Liver (tissue), 9 donors: ENCODE data around the gene INPP4A. TPM values are rescaled to one million over a fixed set of nuclear protein-coding genes. Genes with fewer than 3 reads are reported as not detected.

Experiments used
- DNase-seq: peaks from one replicate; pipeline ENCODE4 v3.0.0-alpha.2; 2017; ENCODE audit warnings: low spot score
- H3K27ac ChIP-seq, 2 donors: one replicate each; pipeline ENCODE4 v1.7.0; 2013; ENCODE audit warnings: inconsistent platforms in 2 of 2, low read length in 2 of 2, control low read depth in 1 of 2, low read depth in 1 of 2, mild to moderate bottlenecking in 1 of 2
- H3K27me3 ChIP-seq, 4 donors: one replicate each; pipeline versions ENCODE4 v1.6.1 to v1.7.0; 2013; ENCODE audit warnings: low read length in 3 of 4, inconsistent platforms in 1 of 4, mild to moderate bottlenecking in 1 of 4, moderate library complexity in 1 of 4; ENCODE audit not compliant: control insufficient read depth in 4 of 4, insufficient read depth in 4 of 4
- H3K36me3 ChIP-seq, 4 donors: one replicate each; pipeline versions ENCODE4 v1.6.1 to v1.7.0; 2013; ENCODE audit warnings: low read length in 3 of 4, mild to moderate bottlenecking in 3 of 4, low read depth in 1 of 4, moderate library complexity in 1 of 4; ENCODE audit not compliant: control insufficient read depth in 4 of 4, insufficient read depth in 3 of 4
- H3K4me1 ChIP-seq, 4 donors: one replicate each; pipeline versions ENCODE4 v1.6.1 to v1.7.0; 2013; ENCODE audit warnings: low read length in 3 of 4, mild to moderate bottlenecking in 3 of 4, moderate library complexity in 1 of 4; ENCODE audit not compliant: control insufficient read depth in 4 of 4, insufficient read depth in 4 of 4
- H3K4me3 ChIP-seq, 3 donors: one replicate each; pipeline versions ENCODE4 v1.6.1 to v1.7.0; 2013; ENCODE audit warnings: low read length in 3 of 3, control low read depth in 1 of 3, low read depth in 1 of 3, mild to moderate bottlenecking in 1 of 3
- H3K9ac ChIP-seq, 2 donors: one replicate each; pipeline ENCODE4 v1.7.0; 2013; ENCODE audit warnings: low read length in 2 of 2, mild to moderate bottlenecking in 2 of 2, moderate library complexity in 2 of 2, control low read depth in 1 of 2, low read depth in 1 of 2
- H3K9me3 ChIP-seq, 4 donors: one replicate each; pipeline versions ENCODE4 v1.6.1 to v1.7.0; 2013; ENCODE audit warnings: low read length in 3 of 4; ENCODE audit not compliant: control insufficient read depth in 4 of 4
- EGR1 ChIP-seq, 2 donors: IDR thresholded peaks; 2 replicates each; pipeline ENCODE4 v1.6.1; 2016 to 2018; ENCODE audit warnings: antibody characterized with exemption in 2 of 2, low read depth in 2 of 2
- FOXA1 ChIP-seq: IDR thresholded peaks from 2 replicates; pipeline ENCODE4 v1.6.1; 2016; ENCODE audit warnings: antibody characterized with exemption
- FOXA2 ChIP-seq: IDR thresholded peaks from 2 replicates; pipeline ENCODE4 v1.6.1; 2016; ENCODE audit warnings: antibody characterized with exemption
- GABPA ChIP-seq, 2 donors: IDR thresholded peaks in 1 of 2; conservative IDR thresholded peaks in 1 of 2; 2 replicates each; pipeline ENCODE4 v1.6.1; 2016; ENCODE audit warnings: antibody characterized with exemption in 2 of 2, mild to moderate bottlenecking in 1 of 2, moderate library complexity in 1 of 2
- HNF4A ChIP-seq, 2 donors: conservative IDR thresholded peaks; 2 replicates each; pipeline ENCODE4 v1.6.1; 2016; ENCODE audit warnings: antibody characterized with exemption in 2 of 2, mild to moderate bottlenecking in 2 of 2
- HNF4G ChIP-seq: IDR thresholded peaks from 2 replicates; pipeline ENCODE4 v1.6.1; 2016; ENCODE audit warnings: antibody characterized with exemption
- NR2F2 ChIP-seq: IDR thresholded peaks from 2 replicates; pipeline ENCODE4 v1.6.1; 2016; ENCODE audit warnings: antibody characterized with exemption
- RAD21 ChIP-seq, 2 donors: IDR thresholded peaks; 2 replicates each; pipeline ENCODE4 v1.6.1; 2016; ENCODE audit warnings: antibody characterized with exemption in 2 of 2, mild to moderate bottlenecking in 2 of 2
- RXRA ChIP-seq, 2 donors: IDR thresholded peaks; 2 replicates each; pipeline ENCODE4 v1.6.1; 2017 to 2018; ENCODE audit warnings: antibody characterized with exemption in 2 of 2, mild to moderate bottlenecking in 1 of 2
- SP1 ChIP-seq: IDR thresholded peaks from 2 replicates; pipeline ENCODE4 v1.6.1; 2018; ENCODE audit warnings: antibody characterized with exemption, mild to moderate bottlenecking
- TAF1 ChIP-seq: conservative IDR thresholded peaks from 2 replicates; pipeline ENCODE4 v1.6.1; 2016; ENCODE audit warnings: antibody characterized with exemption, mild to moderate bottlenecking
- YY1 ChIP-seq: IDR thresholded peaks from 2 replicates; pipeline ENCODE4 v1.6.1; 2016; ENCODE audit warnings: antibody characterized with exemption, mild to moderate bottlenecking
- WGBS: extraction: QIAGEN DNeasy Blood & Tissue Kit; methylation state at CpG from one replicate; pipeline ENCODE4 v1.1.7; 2013; 5-methylcytosine and 5-hydroxymethylcytosine counted together
- polyA plus RNA-seq, 2 donors: library from polyadenylated mRNA; stranded (reverse) in 1 of 2; unstranded in 1 of 2; fragments of 200-250 nt in 1 of 2; fragments of >200 nt in 1 of 2; fragmentation: Nextera tagmentation in 1 of 2; extraction: Ambion mirVana in 1 of 2; gene quantifications; one replicate each; pipeline versions ENCODE4 v1.2.1 to v1.2.3, GENCODE V29; 2013 to 2015
- total RNA-seq, 2 donors: library from RNA; depleted of rRNA; stranded (reverse); fragments of >200 nt; gene quantifications; one replicate each; pipeline ENCODE4 v1.2.3, GENCODE V29; 2014
- TF ChIP-seq, protein P1 (sequence below): IDR thresholded peaks from 2 replicates; pipeline ENCODE4 v1.6.1; 2016; ENCODE audit warnings: antibody characterized with exemption
- TF ChIP-seq, protein P2 (sequence below): IDR thresholded peaks from 2 replicates; pipeline ENCODE4 v1.6.1; 2016; ENCODE audit warnings: antibody characterized with exemption
- TF ChIP-seq, protein P3 (sequence below): IDR thresholded peaks from 2 replicates; pipeline ENCODE4 v1.6.1; 2016; ENCODE audit warnings: antibody characterized with exemption, mild to moderate bottlenecking
- TF ChIP-seq, protein P4 (sequence below): IDR thresholded peaks from 2 replicates; pipeline ENCODE4 v1.6.1; 2016; ENCODE audit warnings: antibody characterized with exemption
- TF ChIP-seq, protein P5 (sequence below): fragments of 150-350 bp; IDR thresholded peaks from 2 replicates; pipeline ENCODE4 v1.5.1; 2017; ENCODE audit warnings: improper control_type of control experiment, low read depth, low read length; ENCODE audit not compliant: missing input control
- donor health status: healthy.
- donor health status: healthy.
- donor health status: healthy.
- donor health status: healthy.
- donor health status: healthy.

INPP4A gene
- total and polyA plus RNA-seq, 4 donors, result 2.9 to 14.9 (median 7.2) TPM

DNA sequence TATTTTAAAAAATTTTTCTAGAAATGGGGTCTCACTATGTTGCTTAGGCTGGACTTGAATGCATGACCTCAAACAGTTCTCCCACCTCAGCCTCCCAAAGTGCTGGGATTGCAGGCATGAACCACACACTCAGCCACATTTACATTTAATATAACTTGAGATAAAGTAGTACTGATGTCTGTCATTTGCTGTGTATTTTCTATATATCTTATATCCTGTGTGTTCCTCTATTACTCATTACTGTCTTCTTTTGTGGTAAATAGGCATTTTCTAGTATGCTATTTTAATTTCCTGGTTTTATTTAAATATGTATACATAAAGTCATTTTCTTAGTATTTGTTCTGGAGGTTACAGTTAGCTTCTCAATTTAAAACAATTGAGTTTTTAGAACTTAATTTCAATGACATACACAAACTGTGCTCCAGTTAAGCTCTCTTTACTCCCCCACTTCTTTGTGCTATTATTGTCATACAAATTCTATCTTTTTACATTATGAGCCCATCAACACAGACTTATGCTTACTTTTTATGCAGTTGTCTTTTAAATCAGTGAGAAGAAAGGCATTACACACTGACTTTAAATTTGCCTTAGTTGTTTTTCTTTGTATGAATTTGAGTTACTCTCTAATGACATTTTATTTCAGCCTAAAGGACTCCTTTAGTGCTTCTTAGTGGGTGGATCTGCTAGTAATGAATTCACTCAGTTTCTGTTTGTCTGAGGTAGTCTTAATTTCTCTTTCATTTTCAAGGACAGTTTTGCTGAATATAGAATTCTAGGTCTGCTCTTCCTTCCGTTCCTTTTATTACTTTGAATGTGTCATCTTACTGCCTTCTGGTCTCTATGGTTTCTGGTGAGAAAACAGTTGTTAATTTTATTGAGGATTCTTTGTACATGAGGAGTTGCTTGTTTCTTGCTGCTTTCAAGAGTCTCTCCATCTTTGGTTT lies 6.2 kb upstream of the INPP4A start:
- no peak overlapping the region for H3K9ac ChIP-seq
- no peak for DNase-seq
- no peak overlapping the region for H3K27ac ChIP-seq
- H3K36me3 ChIP-seq, result no peaks in the 10 kb centered on the region
- no peaks in the 10 kb centered on the region for H3K27me3 ChIP-seq
- peaks cover 0 to 2% (median 0%) of the 10 kb centered on the region in 4 donors for H3K9me3 ChIP-seq
- no peaks in the 10 kb centered on the region for H3K4me1 ChIP-seq
- no peak overlapping the region for H3K4me3 ChIP-seq
- TF ChIP-seq, protein P1, sequence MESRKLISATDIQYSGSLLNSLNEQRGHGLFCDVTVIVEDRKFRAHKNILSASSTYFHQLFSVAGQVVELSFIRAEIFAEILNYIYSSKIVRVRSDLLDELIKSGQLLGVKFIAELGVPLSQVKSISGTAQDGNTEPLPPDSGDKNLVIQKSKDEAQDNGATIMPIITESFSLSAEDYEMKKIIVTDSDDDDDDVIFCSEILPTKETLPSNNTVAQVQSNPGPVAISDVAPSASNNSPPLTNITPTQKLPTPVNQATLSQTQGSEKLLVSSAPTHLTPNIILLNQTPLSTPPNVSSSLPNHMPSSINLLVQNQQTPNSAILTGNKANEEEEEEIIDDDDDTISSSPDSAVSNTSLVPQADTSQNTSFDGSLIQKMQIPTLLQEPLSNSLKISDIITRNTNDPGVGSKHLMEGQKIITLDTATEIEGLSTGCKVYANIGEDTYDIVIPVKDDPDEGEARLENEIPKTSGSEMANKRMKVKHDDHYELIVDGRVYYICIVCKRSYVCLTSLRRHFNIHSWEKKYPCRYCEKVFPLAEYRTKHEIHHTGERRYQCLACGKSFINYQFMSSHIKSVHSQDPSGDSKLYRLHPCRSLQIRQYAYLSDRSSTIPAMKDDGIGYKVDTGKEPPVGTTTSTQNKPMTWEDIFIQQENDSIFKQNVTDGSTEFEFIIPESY, result no peak
- TF ChIP-seq HNF4A (conservative IDR thresholded peaks at IDR 0.05) (no peak), TAF1 (no peak), NR2F2 (no peak), SP1 (no peak), RAD21 (IDR thresholded peaks at IDR 0.05) (no peak), EGR1 (IDR thresholded peaks at IDR 0.05; ENCODE audit: low read depth in 2 of 2) (no peak), GABPA (IDR thresholded peaks at IDR 0.05 in 1 of 2, conservative IDR thresholded peaks at IDR 0.05 in 1 of 2) (no peak), FOXA1 (no peak), HNF4G (no peak), RXRA (IDR thresholded peaks at IDR 0.05) (no peak), YY1 (no peak)
- TF ChIP-seq, protein P2, sequence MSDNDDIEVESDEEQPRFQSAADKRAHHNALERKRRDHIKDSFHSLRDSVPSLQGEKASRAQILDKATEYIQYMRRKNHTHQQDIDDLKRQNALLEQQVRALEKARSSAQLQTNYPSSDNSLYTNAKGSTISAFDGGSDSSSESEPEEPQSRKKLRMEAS, result no peak
- TF ChIP-seq, protein P3, sequence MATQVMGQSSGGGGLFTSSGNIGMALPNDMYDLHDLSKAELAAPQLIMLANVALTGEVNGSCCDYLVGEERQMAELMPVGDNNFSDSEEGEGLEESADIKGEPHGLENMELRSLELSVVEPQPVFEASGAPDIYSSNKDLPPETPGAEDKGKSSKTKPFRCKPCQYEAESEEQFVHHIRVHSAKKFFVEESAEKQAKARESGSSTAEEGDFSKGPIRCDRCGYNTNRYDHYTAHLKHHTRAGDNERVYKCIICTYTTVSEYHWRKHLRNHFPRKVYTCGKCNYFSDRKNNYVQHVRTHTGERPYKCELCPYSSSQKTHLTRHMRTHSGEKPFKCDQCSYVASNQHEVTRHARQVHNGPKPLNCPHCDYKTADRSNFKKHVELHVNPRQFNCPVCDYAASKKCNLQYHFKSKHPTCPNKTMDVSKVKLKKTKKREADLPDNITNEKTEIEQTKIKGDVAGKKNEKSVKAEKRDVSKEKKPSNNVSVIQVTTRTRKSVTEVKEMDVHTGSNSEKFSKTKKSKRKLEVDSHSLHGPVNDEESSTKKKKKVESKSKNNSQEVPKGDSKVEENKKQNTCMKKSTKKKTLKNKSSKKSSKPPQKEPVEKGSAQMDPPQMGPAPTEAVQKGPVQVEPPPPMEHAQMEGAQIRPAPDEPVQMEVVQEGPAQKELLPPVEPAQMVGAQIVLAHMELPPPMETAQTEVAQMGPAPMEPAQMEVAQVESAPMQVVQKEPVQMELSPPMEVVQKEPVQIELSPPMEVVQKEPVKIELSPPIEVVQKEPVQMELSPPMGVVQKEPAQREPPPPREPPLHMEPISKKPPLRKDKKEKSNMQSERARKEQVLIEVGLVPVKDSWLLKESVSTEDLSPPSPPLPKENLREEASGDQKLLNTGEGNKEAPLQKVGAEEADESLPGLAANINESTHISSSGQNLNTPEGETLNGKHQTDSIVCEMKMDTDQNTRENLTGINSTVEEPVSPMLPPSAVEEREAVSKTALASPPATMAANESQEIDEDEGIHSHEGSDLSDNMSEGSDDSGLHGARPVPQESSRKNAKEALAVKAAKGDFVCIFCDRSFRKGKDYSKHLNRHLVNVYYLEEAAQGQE, result no peak
- TF ChIP-seq, protein P4, sequence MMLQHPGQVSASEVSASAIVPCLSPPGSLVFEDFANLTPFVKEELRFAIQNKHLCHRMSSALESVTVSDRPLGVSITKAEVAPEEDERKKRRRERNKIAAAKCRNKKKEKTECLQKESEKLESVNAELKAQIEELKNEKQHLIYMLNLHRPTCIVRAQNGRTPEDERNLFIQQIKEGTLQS, result no peak
- WGBS, result 73% methylated on average over 1 of the region's 1 CpG

DNA sequence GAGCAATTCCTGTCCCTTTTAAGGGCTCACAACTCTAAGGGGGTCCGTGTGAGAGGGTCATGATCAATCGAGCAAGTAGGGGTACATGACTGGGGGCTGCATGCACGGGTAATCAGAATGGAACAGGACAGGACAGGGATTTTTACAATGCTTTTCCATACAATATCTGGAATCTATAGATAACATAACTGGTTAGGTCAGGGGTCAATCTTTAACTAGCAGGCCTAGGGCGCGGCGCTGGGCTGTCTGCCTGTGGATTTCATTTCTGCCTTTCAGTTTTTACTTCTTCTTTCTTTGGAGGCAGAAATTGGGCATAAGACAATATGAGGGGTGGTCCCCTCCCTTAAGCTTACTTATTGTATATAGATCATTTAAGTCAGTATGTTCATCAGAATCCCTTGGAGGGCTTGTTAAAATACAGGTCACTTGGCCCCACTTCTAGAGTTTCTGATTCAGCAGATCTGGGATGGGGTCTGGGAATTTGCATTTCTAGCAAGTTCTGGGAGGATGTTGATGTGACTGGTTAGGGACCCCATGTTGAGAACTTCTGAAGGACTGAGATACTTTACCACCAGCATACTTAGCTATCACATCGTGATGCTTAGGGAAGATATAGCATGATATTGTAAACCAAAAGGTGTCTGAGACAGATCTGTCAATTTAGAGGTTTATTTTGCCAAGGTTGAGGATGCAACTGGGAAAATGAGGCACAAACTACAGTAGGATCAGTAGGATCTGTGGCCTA lies 2.8 kb upstream of the INPP4A start:
- WGBS, result 79% methylated on average over 7 of the region's 7 CpGs
- no peak overlapping the region for H3K27ac ChIP-seq
- DNase-seq, result no peak
- no peaks in the 10 kb centered on the region for H3K36me3 ChIP-seq
- no peak overlapping the region for H3K4me3 ChIP-seq
- no peak overlapping the region for H3K9ac ChIP-seq
- H3K4me1 ChIP-seq, result peaks cover 0 to 14% (median 11%) of the 10 kb centered on the region in 4 donors
- H3K27me3 ChIP-seq, result no peaks in the 10 kb centered on the region
- H3K9me3 ChIP-seq, result no peaks in the 10 kb centered on the region
- TF ChIP-seq HNF4G (no peak), HNF4A (conservative IDR thresholded peaks at IDR 0.05) (no peak), FOXA1 (no peak), RAD21 (IDR thresholded peaks at IDR 0.05) (no peak), RXRA (IDR thresholded peaks at IDR 0.05) (no peak), FOXA2 (no peak), GABPA (IDR thresholded peaks at IDR 0.05 in 1 of 2, conservative IDR thresholded peaks at IDR 0.05 in 1 of 2) (no peak), YY1 (no peak)
- TF ChIP-seq, protein P2, result no peak
- TF ChIP-seq, protein P3, result no peak
- TF ChIP-seq, protein P5, sequence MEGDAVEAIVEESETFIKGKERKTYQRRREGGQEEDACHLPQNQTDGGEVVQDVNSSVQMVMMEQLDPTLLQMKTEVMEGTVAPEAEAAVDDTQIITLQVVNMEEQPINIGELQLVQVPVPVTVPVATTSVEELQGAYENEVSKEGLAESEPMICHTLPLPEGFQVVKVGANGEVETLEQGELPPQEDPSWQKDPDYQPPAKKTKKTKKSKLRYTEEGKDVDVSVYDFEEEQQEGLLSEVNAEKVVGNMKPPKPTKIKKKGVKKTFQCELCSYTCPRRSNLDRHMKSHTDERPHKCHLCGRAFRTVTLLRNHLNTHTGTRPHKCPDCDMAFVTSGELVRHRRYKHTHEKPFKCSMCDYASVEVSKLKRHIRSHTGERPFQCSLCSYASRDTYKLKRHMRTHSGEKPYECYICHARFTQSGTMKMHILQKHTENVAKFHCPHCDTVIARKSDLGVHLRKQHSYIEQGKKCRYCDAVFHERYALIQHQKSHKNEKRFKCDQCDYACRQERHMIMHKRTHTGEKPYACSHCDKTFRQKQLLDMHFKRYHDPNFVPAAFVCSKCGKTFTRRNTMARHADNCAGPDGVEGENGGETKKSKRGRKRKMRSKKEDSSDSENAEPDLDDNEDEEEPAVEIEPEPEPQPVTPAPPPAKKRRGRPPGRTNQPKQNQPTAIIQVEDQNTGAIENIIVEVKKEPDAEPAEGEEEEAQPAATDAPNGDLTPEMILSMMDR, result no peak
